Measurements from ENCODE around the gene SPOUT1.

The SPOUT1 gene

DNA sequence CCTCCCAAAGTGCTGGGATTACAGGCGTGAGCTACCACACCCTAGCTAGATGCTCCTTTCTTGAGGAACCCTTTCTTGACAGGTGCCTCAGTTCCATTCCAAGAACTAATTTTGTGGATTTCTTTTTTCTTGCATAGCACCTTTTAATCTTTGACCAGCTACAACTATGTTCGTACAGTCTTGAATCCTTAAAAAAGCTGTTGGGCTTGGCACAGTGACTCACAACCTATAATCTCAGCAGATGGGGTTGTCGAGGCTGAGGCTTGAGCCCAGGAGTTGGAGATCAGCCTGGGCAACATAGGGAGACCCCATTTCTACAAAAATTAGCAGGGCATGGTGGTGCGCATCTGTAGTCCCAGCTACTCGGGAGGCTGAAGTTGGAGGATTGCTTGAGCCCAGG is 56.5 kb downstream of the SPOUT1 start:
- no peak overlapping the region for H3K4me3 ChIP-seq (ENCODE audit: low read depth, low read length)

DNA sequence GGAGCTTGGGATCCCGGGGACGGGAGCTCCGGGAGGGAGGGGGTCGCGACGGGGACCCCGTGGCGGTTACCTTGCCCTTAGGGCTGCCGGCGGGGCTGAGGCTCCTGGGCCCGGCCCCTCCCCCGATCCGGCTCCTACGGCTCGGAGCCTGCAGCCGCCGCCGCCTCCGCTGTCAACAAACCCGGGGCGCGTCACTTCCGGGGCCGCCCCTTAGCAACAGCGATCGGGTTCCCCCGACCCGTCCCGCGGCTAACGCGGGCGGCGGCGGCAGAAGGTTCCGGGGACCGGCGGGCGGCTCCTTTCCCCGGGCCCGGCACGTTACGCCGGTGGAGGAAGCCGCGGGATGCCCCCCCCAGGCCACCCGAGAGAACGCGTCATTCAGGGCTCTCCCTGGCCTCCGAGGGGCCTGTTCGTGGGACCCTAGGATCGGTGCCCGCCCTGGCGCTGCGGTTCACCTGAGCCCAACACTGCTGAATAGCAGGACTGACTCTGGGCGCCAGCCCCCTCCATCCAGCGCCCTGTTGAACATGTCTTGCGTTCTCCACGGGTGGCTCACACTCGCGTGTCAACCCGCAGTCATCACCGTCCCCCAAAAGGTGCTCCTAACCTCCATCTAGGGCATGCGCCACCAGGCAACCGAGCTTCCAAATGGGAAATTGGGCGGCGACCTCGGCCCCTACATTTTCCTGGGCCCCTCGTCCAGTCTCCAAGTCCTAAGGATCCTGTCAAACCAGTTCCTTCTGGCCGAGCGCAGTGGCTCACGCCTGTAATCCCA is 57.7 kb downstream of the SPOUT1 start, which contains the start of gene ZER1:
ZER1 (minus strand) TSS at position 183 of the 775 bp plus-strand sequence. CDS start 16,362 bp downstream, outside the sequence.
- peak within 1 kb of the TSS; percentile 90 for H3K4me3 ChIP-seq (ENCODE audit: low read depth, low read length)

DNA sequence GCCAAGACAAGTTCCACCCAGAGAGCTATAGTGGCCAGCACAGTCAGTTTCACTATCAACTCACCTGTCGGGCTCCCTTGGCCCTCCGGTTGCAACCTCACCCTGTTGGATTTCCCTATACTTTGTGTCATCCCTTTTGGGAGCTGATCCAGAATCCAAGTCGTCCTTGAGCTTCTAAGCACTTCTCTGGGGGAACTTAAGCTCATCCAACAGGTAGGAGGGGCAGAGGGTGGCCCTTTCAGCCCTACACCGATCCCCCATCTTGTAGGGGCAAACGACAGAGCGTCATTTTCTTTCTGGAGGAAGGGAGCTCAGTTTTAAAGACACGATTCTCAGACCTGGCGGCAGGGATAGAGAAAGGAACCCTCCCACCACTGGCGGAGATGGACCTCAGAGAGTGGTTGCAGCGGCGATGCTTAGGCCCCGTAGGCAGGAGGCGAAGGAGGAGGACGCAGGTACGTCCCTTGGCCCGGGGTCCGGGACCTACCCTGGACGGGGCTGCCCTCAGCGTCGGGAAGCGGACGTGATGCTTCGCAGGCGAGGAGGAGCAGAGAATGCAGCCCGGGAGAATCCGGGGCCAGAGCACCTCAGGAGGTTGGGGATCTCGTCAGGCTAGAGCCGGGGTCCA is 58.4 kb downstream of the SPOUT1 start:
- H3K4me3 ChIP-seq (ENCODE audit: low read depth, low read length), result peak overlapping the region; percentile 90

DNA sequence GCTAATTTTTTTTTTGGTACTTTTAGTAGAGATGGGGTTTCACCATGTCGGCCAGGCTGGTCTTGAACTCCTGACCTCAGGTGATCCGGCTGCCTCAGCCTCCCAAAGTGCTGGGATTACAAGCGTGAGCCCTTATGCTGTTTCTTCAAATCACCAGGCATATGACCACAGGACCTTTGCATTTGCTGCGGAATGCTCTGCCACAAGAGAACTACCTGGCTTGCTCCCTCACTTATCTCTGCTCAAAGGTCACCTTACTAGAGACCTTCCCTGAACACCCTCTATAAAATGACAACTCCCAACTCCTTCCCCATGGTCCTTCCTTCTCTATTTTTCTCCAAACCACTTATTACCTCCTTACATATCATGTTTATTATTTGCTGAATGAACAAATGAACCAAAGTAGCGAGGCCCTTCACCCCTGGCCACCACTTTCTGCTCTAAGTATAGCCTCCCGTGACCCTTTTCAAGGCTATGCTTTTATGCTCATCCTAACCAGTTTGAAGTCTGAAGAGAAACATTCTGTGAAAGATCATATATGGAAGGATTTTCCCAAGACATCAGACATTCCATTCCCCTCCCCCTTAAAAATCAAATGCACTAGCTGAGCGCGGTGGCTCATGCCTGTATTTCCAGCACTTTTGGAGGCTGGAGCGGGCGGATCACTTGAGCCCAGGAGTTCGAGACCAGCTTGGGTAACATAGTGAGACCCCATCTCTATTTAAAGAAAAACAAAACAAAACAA is 59.1 kb downstream of the SPOUT1 start:
- peak overlapping the region; percentile 90 for H3K4me3 ChIP-seq (ENCODE audit: low read depth, low read length)
